Keratinocyte (primary cell): ENCODE data around the gene MARVELD1. TPM values are rescaled to one million over a fixed set of nuclear protein-coding genes. Genes with fewer than 3 reads are reported as not detected.

Experiments used
- DNase-seq: peaks from one replicate; pipeline ENCODE4 v3.0.0-alpha.2; 2011; ENCODE audit warnings: low read depth, missing footprints, low spot score
- FAIRE-seq: peaks from 2 replicates; lab custom pipeline; 2011; peaks lifted over from hg19 to GRCh38; lab: Jason Lieb, UNC
- H2AFZ ChIP-seq: 2 replicates; pipeline ENCODE4 v1.6.0; 2012; ENCODE audit warnings: low read length, control low read depth, inconsistent platforms; ENCODE audit not compliant: control insufficient read depth
- H3K27ac ChIP-seq: 2 replicates; pipeline ENCODE4 v1.5.1; 2011; ENCODE audit warnings: low read length; ENCODE audit not compliant: control insufficient read depth, insufficient read depth
- H3K27me3 ChIP-seq: 3 replicates; pipeline ENCODE4 v1.6.0; 2011; ENCODE audit warnings: low read length; ENCODE audit not compliant: control insufficient read depth, insufficient read depth; ENCODE audit errors: extremely low read depth
- H3K36me3 ChIP-seq, 2 experiments: 2 replicates in 1 of 2; 3 replicates in 1 of 2; pipeline ENCODE4 v1.5.1; 2011; ENCODE audit warnings: low read length in 2 of 2, mild to moderate bottlenecking in 1 of 2; ENCODE audit not compliant: control insufficient read depth in 2 of 2, insufficient read depth in 2 of 2; ENCODE audit errors: extremely low read depth in 1 of 2
- H3K4me1 ChIP-seq: 3 replicates; pipeline ENCODE4 v1.5.1; 2011; ENCODE audit warnings: low read length; ENCODE audit not compliant: control insufficient read depth, insufficient read depth; ENCODE audit errors: extremely low read depth
- H3K4me2 ChIP-seq: 3 replicates; pipeline ENCODE4 v1.6.0; 2011; ENCODE audit warnings: low read depth, low read length; ENCODE audit not compliant: control insufficient read depth, insufficient read depth; ENCODE audit errors: extremely low read depth
- H3K4me3 ChIP-seq, 3 experiments: fragments of 200-600 bp in 1 of 3; sonication (generic) in 1 of 3; 2 replicates in 2 of 3; 3 replicates in 1 of 3; pipeline ENCODE4 v1.5.1; 2011 to 2016; ENCODE audit warnings: low read length in 3 of 3, mild to moderate bottlenecking in 3 of 3, control low read depth in 2 of 3, inconsistent platforms in 1 of 3, low read depth in 1 of 3, mixed read lengths in 1 of 3, mixed run types in 1 of 3, moderate library complexity in 1 of 3; ENCODE audit not compliant: control insufficient read depth in 2 of 3, insufficient read depth in 2 of 3; ENCODE audit errors: extremely low read depth in 1 of 3
- H3K79me2 ChIP-seq: 2 replicates; pipeline ENCODE4 v1.6.0; 2012; ENCODE audit warnings: low read length; ENCODE audit not compliant: control insufficient read depth, insufficient read depth
- H3K9ac ChIP-seq: 3 replicates; pipeline ENCODE4 v1.6.0; 2011; ENCODE audit warnings: low read length; ENCODE audit not compliant: control insufficient read depth, insufficient read depth; ENCODE audit errors: extremely low read depth
- H3K9me1 ChIP-seq: 3 replicates; pipeline ENCODE4 v1.6.0; 2011; ENCODE audit warnings: low read length; ENCODE audit not compliant: control insufficient read depth, insufficient read depth; ENCODE audit errors: extremely low read depth
- H3K9me3 ChIP-seq: 2 replicates; pipeline ENCODE4 v1.5.1; 2012; ENCODE audit warnings: low read depth, low read length; ENCODE audit not compliant: control insufficient read depth
- H4K20me1 ChIP-seq: 3 replicates; pipeline ENCODE4 v1.6.0; 2011; ENCODE audit warnings: low read length; ENCODE audit not compliant: control insufficient read depth, insufficient read depth; ENCODE audit errors: extremely low read depth
- EZH2 ChIP-seq: IDR thresholded peaks from one replicate; pipeline ENCODE4 v1.6.1; 2012; ENCODE audit warnings: inconsistent platforms, mild to moderate bottlenecking, low read length, moderate library complexity
- dilution Hi-C: fragments of 300-500 bp; cut with MboI; formaldehyde crosslinking; loops from one replicate; pipeline ENCODE4 v1.7.0; 2020; ENCODE audit warnings: low sequenced_read_pairs; ENCODE audit not compliant: extremely low pct_ligation_motif_present
- polyA plus RNA-seq, 5 experiments: library from polyadenylated mRNA; depleted of rRNA in 3 of 5; stranded (reverse) in 3 of 5; stranded (forward) in 1 of 5; unstranded in 1 of 5; fragments of >200 nt; gene quantifications; 1 replicate in 1 of 5; 2 replicates in 3 of 5; 3 replicates in 1 of 5; pipeline versions ENCODE4 v1.2.1 to v1.2.3, GENCODE V29; 2011 to 2012; ENCODE audit warnings: missing spikeins in 2 of 5, low read depth in 1 of 5, low replicate concordance in 1 of 5
- TF ChIP-seq, protein P1 (sequence below), 3 experiments: IDR thresholded peaks in 1 of 3; conservative IDR thresholded peaks in 1 of 3; optimal IDR thresholded peaks in 1 of 3; 2 replicates in 2 of 3; 3 replicates in 1 of 3; pipeline versions ENCODE3 to v1.5.1; 2011; ENCODE audit warnings: low read length in 3 of 3, mild to moderate bottlenecking in 3 of 3, moderate library complexity in 2 of 3, control low read depth in 1 of 3, inconsistent platforms in 1 of 3; ENCODE audit not compliant: insufficient read depth in 2 of 3; ENCODE audit errors: extremely low read depth in 1 of 3

The MARVELD1 gene
- polyA plus RNA-seq, 1 donor (not counting 4 experiments of a cell fraction or from before 2014, with no cell fraction given) = 39.7 TPM

- H3K9me3 ChIP-seq = no peaks in the 10 kb centered on the region
- no peak overlapping the region for H3K27ac ChIP-seq
- no peaks in the 10 kb centered on the region for H3K27me3 ChIP-seq
- H3K4me1 ChIP-seq = peaks cover 2% of the 10 kb centered on the region
- peaks cover 23 to 29% of the 10 kb centered on the region in 2 experiments for H3K36me3 ChIP-seq
- TF ChIP-seq EZH2 = no peak
- TF ChIP-seq, protein P1, sequence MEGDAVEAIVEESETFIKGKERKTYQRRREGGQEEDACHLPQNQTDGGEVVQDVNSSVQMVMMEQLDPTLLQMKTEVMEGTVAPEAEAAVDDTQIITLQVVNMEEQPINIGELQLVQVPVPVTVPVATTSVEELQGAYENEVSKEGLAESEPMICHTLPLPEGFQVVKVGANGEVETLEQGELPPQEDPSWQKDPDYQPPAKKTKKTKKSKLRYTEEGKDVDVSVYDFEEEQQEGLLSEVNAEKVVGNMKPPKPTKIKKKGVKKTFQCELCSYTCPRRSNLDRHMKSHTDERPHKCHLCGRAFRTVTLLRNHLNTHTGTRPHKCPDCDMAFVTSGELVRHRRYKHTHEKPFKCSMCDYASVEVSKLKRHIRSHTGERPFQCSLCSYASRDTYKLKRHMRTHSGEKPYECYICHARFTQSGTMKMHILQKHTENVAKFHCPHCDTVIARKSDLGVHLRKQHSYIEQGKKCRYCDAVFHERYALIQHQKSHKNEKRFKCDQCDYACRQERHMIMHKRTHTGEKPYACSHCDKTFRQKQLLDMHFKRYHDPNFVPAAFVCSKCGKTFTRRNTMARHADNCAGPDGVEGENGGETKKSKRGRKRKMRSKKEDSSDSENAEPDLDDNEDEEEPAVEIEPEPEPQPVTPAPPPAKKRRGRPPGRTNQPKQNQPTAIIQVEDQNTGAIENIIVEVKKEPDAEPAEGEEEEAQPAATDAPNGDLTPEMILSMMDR (optimal IDR thresholded peaks at IDR 0.05 in 1 of 3, IDR thresholded peaks at IDR 0.05 in 1 of 3, conservative IDR thresholded peaks at IDR 0.05 in 1 of 3; ENCODE audit: extremely low read depth in 1 of 3, insufficient read depth in 2 of 3, low read length in 3 of 3) = no peak
- no peak for FAIRE-seq
- no peak overlapping the region for H2AFZ ChIP-seq
- no peaks in the 10 kb centered on the region for H3K9me1 ChIP-seq
- no peak for DNase-seq
- H3K4me3 ChIP-seq = no peak overlapping the region
- peaks cover 4% of the 10 kb centered on the region for H4K20me1 ChIP-seq
- H3K9ac ChIP-seq = no peak overlapping the region
- no peaks in the 10 kb centered on the region for H3K79me2 ChIP-seq
- H3K4me2 ChIP-seq = no peak overlapping the region
- dilution Hi-C loops = loop anchor here (25.0 kb wide), 1 partner anchor 102 kb away; no protein-coding TSS in a partner anchor
These were observed 47.1 kb downstream of the MARVELD1 start for GRCh38 chr10:97760461-97761257.

- dilution Hi-C loops = loop anchor here (25.0 kb wide), 1 partner anchor 101 kb away; no protein-coding TSS in a partner anchor
- Histone ChIP-seq H3K4me1 (peaks cover 2% of the 10 kb centered on the region), H3K27ac (no peak overlapping the region), H3K4me3 (no peak overlapping the region), H3K27me3 (no peaks in the 10 kb centered on the region), H3K9me3 (no peaks in the 10 kb centered on the region), H3K9me1 (no peaks in the 10 kb centered on the region), H2AFZ (no peak overlapping the region), H3K4me2 (no peak overlapping the region), H4K20me1 (peaks cover 4% of the 10 kb centered on the region), H3K9ac (no peak overlapping the region), H3K79me2 (no peaks in the 10 kb centered on the region), H3K36me3 (peaks cover 21 to 24% of the 10 kb centered on the region in 2 experiments)
- TF ChIP-seq, protein P1 (optimal IDR thresholded peaks at IDR 0.05 in 1 of 3, IDR thresholded peaks at IDR 0.05 in 1 of 3, conservative IDR thresholded peaks at IDR 0.05 in 1 of 3; ENCODE audit: extremely low read depth in 1 of 3, insufficient read depth in 2 of 3, low read length in 3 of 3) = no peak
- no peak for TF ChIP-seq EZH2
- FAIRE-seq (no peak), DNase-seq (no peak)
These were observed 47.9 kb downstream of the MARVELD1 start for GRCh38 chr10:97761331-97761865.
